GM12878 (cell line): ENCODE data around the gene DIPK2A. TPM values are rescaled to one million over a fixed set of nuclear protein-coding genes. Genes with fewer than 3 reads are reported as not detected.

Source experiments
- ATAC-seq: fragments of 200-7000 bp; cut with Tn5 transposase; 3 replicates; pipeline ENCODE4 v1.9.1; 2020; ENCODE audit warnings: mild to moderate bottlenecking, moderate library complexity
- BruUV-seq: library from RNA; stranded (reverse); fragments of 400-500 nt; replicated peaks from 2 replicates; lab custom pipeline; 2021; lab: Mats Ljungman, UMichigan
- CTCF ChIA-PET: fragments of 300-600 bp; sonication (Branson Sonifier 250); formaldehyde crosslinking; extraction: SDS; loops from one replicate; lab custom pipeline; 2021; ENCODE audit warnings: inconsistent platforms; lab: Yijun Ruan, JAX
- POLR2A ChIA-PET: fragments of 350-600 bp; formaldehyde crosslinking; extraction: SDS; loops from one replicate; lab custom pipeline; 2021; ENCODE audit warnings: inconsistent platforms; lab: Charles Lee
- RAD21 ChIA-PET: fragments of 300-600 bp; sonication (Branson Sonifier 250); formaldehyde crosslinking; loops from one replicate; lab custom pipeline; 2023; ENCODE audit warnings: antibody characterized with exemption; ENCODE audit not compliant: unreplicated experiment; lab: Charles Lee
- SMC1A ChIA-PET: fragments of 300-600 bp; sonication (Branson Sonifier 250); formaldehyde crosslinking; loops from one replicate; lab custom pipeline; 2023; ENCODE audit not compliant: unreplicated experiment, uncharacterized antibody; lab: Charles Lee
- DNase-seq: peaks from one replicate; pipeline ENCODE4 v3.0.0-alpha.2; 2011; ENCODE audit warnings: low read depth, low spot score
- FAIRE-seq: peaks from 3 replicates; lab custom pipeline; 2011; peaks lifted over from hg19 to GRCh38; lab: Jason Lieb, UNC
- H2AFZ ChIP-seq: 2 replicates; pipeline ENCODE4 v1.6.0; 2011; ENCODE audit warnings: low read depth, low read length, control low read depth; ENCODE audit not compliant: control insufficient read depth
- H3K27ac ChIP-seq: 2 replicates; pipeline ENCODE4 v1.5.1; 2011; ENCODE audit warnings: control low read depth; ENCODE audit not compliant: control insufficient read depth, insufficient read depth
- H3K27me3 ChIP-seq, 2 experiments: replicated peaks in 1 of 2; 2 replicates each; pipeline versions ENCODE4 v1.6.0 to v1.6.1; 2011; ENCODE audit warnings: low read length in 1 of 2; ENCODE audit not compliant: control insufficient read depth in 2 of 2, insufficient read depth in 2 of 2
- H3K36me3 ChIP-seq, 2 experiments: 2 replicates each; pipeline ENCODE4 v1.5.1; 2011; ENCODE audit warnings: low read length in 1 of 2; ENCODE audit not compliant: control insufficient read depth in 2 of 2, insufficient read depth in 2 of 2
- H3K4me1 ChIP-seq: 2 replicates; pipeline ENCODE4 v1.6.1; 2011; ENCODE audit warnings: mild to moderate bottlenecking, low read length, moderate library complexity, mixed read lengths; ENCODE audit not compliant: control insufficient read depth, insufficient read depth
- H3K4me2 ChIP-seq: 2 replicates; pipeline ENCODE4 v1.6.0; 2011; ENCODE audit warnings: control low read depth; ENCODE audit not compliant: control insufficient read depth, insufficient read depth
- H3K4me3 ChIP-seq: fragments of 200-600 bp; sonication (generic); 2 replicates; pipeline ENCODE4 v1.5.1; 2016
- H3K79me2 ChIP-seq: 2 replicates; pipeline ENCODE4 v1.6.0; 2011; ENCODE audit warnings: low read length; ENCODE audit not compliant: control insufficient read depth, insufficient read depth
- H3K9ac ChIP-seq: 2 replicates; pipeline ENCODE4 v1.8.0; 2011; ENCODE audit warnings: low read length, control low read depth, mixed read lengths; ENCODE audit not compliant: control insufficient read depth, insufficient read depth
- H3K9me3 ChIP-seq: replicated peaks from 3 replicates; pipeline ENCODE4 v1.5.1; 2011; ENCODE audit warnings: mild to moderate bottlenecking, low read length; ENCODE audit not compliant: control insufficient read depth, insufficient read depth
- H4K20me1 ChIP-seq: 2 replicates; pipeline ENCODE4 v1.6.0; 2011; ENCODE audit not compliant: control insufficient read depth, insufficient read depth
- NFYB ChIP-seq: IDR thresholded peaks from 2 replicates; pipeline ENCODE4 v1.6.1; 2011; ENCODE audit warnings: low read depth, mild to moderate bottlenecking, low read length, improper control_type of control experiment, moderate library complexity; ENCODE audit not compliant: insufficient read depth
- NR2F1 ChIP-seq: fragments of 450-650 bp; conservative IDR thresholded peaks from 2 replicates; pipeline ENCODE4 v1.6.1; 2017; ENCODE audit warnings: mild to moderate bottlenecking
- PRDM15 ChIP-seq: fragments of 450-650 bp; formaldehyde crosslinking; IDR thresholded peaks from 2 replicates; pipeline ENCODE4 v1.4.0; 2020; ENCODE audit warnings: mild to moderate bottlenecking, moderate library complexity
- SKIL ChIP-seq: fragments of 450-650 bp; IDR thresholded peaks from 2 replicates; pipeline ENCODE4 v1.6.1; 2017; ENCODE audit warnings: mild to moderate bottlenecking, low read depth, inconsistent platforms; ENCODE audit not compliant: poor library complexity, severe bottlenecking
- SMC3 ChIP-seq: IDR thresholded peaks from 2 replicates; pipeline ENCODE4 v1.6.1; 2011; ENCODE audit warnings: low read length, improper control_type of control experiment, borderline replicate concordance
- SREBF2 ChIP-seq: IDR thresholded peaks from 2 replicates; pipeline ENCODE4 v1.6.1; 2012; ENCODE audit warnings: mild to moderate bottlenecking, low read length
- SRF ChIP-seq, 2 experiments: IDR thresholded peaks; 2 replicates each; pipeline ENCODE4 v1.6.1; 2011; ENCODE audit warnings: low read depth in 2 of 2, low read length in 2 of 2, mild to moderate bottlenecking in 1 of 2, moderate library complexity in 1 of 2
- TBL1XR1 ChIP-seq: IDR thresholded peaks from 2 replicates; pipeline ENCODE4 v1.6.1; 2012; ENCODE audit warnings: low read depth, low read length, improper control_type of control experiment
- TCF7 ChIP-seq: IDR thresholded peaks from 2 replicates; pipeline ENCODE4 v1.6.1; 2014; ENCODE audit warnings: antibody characterized with exemption, borderline replicate concordance
- WGBS: methylation state at CpG from one replicate; pipeline ENCODE4 v1.1.6; 2016; ENCODE audit warnings: low lambda C conversion rate; ENCODE audit not compliant: insufficient replicate concordance, insufficient coverage; ENCODE audit errors: missing lambda C conversion rate; 5-methylcytosine and 5-hydroxymethylcytosine counted together
- in situ Hi-C: fragments of 300-500 bp; cut with MboI; formaldehyde crosslinking; loops from 9 replicates; pipeline ENCODE4 v1.14.3; 2018; ENCODE audit warnings: mixed read lengths
- intact Hi-C: fragments of 100-400 bp; cut with micrococcal nuclease; formaldehyde crosslinking; loops from one replicate; pipeline ENCODE4 v1.14.2; 2022; ENCODE audit not compliant: unreplicated experiment
- polyA plus RNA-seq, 11 experiments: library from polyadenylated mRNA; depleted of rRNA in 4 of 11; unstranded in 6 of 11; stranded (reverse) in 5 of 11; fragments of >200 nt; fragmentation: Nextera tagmentation in 4 of 11; fragmentation: Illumina TruSeq in 1 of 11; extraction: Ambion mirVana in 4 of 11; extraction: Trizol in 1 of 11; gene quantifications; 1 replicate in 1 of 11; 2 replicates in 10 of 11; pipeline versions ENCODE4 v1.2.1 to v1.2.3, GENCODE V29; 2011 to 2016; ENCODE audit warnings: inconsistent platforms in 2 of 11, missing spikeins in 2 of 11, low read depth in 1 of 11
- total RNA-seq, 4 experiments: library from RNA; depleted of rRNA in 3 of 4; stranded (reverse); fragments of >200 nt in 3 of 4; fragmentation: Illumina TruSeq in 1 of 4; extraction: Trizol in 1 of 4; gene quantifications; 2 replicates each; pipeline versions ENCODE4 v1.2.1 to v1.2.3, GENCODE V29; 2013 to 2021

DIPK2A gene
- total and polyA plus RNA-seq, 10 of the 15 experiments (the other 5 are each of a cell fraction or from before 2014, with no cell fraction given), result 4.6 to 36.4 (median 15.0) TPM

- ChIA-PET CTCF (interaction anchor here (1.0 kb wide), 1 partner anchor 9 kb away, joined by 5 read pairs; no protein-coding TSS in a partner anchor), SMC1A (no interaction called here), RAD21 (no interaction called here), POLR2A (no interaction called here)
- no peaks in the 10 kb centered on the region for H3K79me2 ChIP-seq
- H3K27ac ChIP-seq, result no peak overlapping the region
- ATAC-seq (no peak), DNase-seq (no peak)
- no TSS peak for BruUV-seq
- H3K4me3 ChIP-seq, result no peak overlapping the region
- no peak overlapping the region for H2AFZ ChIP-seq
- in situ Hi-C loops, result no loop called here
- H3K36me3 ChIP-seq, result no peaks in the 10 kb centered on the region
- 42% methylated on average over 3 of the region's 3 CpGs for WGBS
- intact Hi-C loops, result no loop called here
- no peaks in the 10 kb centered on the region for H3K9me3 ChIP-seq
- no peak overlapping the region for H3K4me2 ChIP-seq
- H3K4me1 ChIP-seq, result no peaks in the 10 kb centered on the region
- no peak for TF ChIP-seq PRDM15
- no peak for TF ChIP-seq NFYB
- TF ChIP-seq TBL1XR1, result no peak
- TF ChIP-seq SRF (IDR thresholded peaks at IDR 0.05; ENCODE audit: low read depth in 2 of 2, low read length in 2 of 2), result no peak
- TF ChIP-seq SKIL, result no peak
- no peak for TF ChIP-seq NR2F1
- no peak for TF ChIP-seq TCF7
- TF ChIP-seq SREBF2, result no peak
- TF ChIP-seq SMC3, result no peak
- TF ChIP-seq, all 136 proteins: peak for 0
- no peak for FAIRE-seq
- Histone ChIP-seq H4K20me1 (no peaks in the 10 kb centered on the region), H3K9ac (no peak overlapping the region), H3K27me3 (no peaks in the 10 kb centered on the region)
Measured at GRCh38 chr3:143934791-143935190, 36.8 kb upstream of the DIPK2A start.
